ENCODE measurements around the gene HEY2.

DNA sequence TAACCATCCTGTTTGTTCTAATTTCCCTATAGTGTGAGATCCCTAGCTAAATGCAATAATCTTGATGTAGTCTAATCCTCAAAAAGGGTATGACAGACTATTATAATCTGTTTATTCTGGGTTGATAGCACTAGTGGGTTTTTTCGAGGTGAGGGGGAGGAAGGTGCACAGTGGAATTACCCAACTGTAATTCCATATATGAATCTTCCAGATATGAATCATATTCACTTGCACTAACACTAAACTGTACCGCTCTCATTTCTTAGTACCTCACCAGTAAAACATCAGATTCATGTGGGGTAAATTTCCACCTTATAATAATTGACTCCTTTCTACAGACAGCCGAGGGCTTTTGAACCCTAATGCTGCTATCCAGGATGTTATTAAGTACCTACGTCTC lies 57.9 kb downstream of the HEY2 start:
- TF ChIP-seq, protein P1, sequence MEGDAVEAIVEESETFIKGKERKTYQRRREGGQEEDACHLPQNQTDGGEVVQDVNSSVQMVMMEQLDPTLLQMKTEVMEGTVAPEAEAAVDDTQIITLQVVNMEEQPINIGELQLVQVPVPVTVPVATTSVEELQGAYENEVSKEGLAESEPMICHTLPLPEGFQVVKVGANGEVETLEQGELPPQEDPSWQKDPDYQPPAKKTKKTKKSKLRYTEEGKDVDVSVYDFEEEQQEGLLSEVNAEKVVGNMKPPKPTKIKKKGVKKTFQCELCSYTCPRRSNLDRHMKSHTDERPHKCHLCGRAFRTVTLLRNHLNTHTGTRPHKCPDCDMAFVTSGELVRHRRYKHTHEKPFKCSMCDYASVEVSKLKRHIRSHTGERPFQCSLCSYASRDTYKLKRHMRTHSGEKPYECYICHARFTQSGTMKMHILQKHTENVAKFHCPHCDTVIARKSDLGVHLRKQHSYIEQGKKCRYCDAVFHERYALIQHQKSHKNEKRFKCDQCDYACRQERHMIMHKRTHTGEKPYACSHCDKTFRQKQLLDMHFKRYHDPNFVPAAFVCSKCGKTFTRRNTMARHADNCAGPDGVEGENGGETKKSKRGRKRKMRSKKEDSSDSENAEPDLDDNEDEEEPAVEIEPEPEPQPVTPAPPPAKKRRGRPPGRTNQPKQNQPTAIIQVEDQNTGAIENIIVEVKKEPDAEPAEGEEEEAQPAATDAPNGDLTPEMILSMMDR (IDR thresholded peaks at IDR 0.05): no peak
- no peak for TF ChIP-seq EZH2 (IDR thresholded peaks at IDR 0.05; ENCODE audit: borderline replicate concordance, insufficient read depth, low read depth, low read length, poor library complexity, severe bottlenecking)
